Ascending aorta (tissue), 2 donors: Measurements from ENCODE around the gene MEGF11. TPM values are rescaled to one million over a fixed set of nuclear protein-coding genes. Genes with fewer than 3 reads are reported as not detected.

Experiments
- DNase-seq, 2 donors: peaks; one replicate each; pipeline ENCODE4 v3.0.0-alpha.2; 2019; ENCODE audit warnings: low spot score in 2 of 2
- H3K27ac ChIP-seq, 2 donors: fragments of 200-600 bp; sonication (generic); one replicate each; pipeline ENCODE4 v1.5.1; 2016 to 2017; ENCODE audit warnings: mild to moderate bottlenecking in 1 of 2
- H3K27me3 ChIP-seq: fragments of 200-600 bp; sonication (generic); one replicate; pipeline ENCODE4 v1.5.1; 2017
- H3K36me3 ChIP-seq, 2 donors: fragments of 200-600 bp; sonication (generic); one replicate each; pipeline ENCODE4 v1.5.1; 2016
- H3K4me1 ChIP-seq, 2 donors: fragments of 200-600 bp; sonication (generic); one replicate each; pipeline ENCODE4 v1.5.1; 2016 to 2017; ENCODE audit warnings: mild to moderate bottlenecking in 1 of 2
- H3K4me3 ChIP-seq, 2 donors: fragments of 200-600 bp; sonication (generic); one replicate each; pipeline ENCODE4 v1.5.1; 2016 to 2017; ENCODE audit warnings: mild to moderate bottlenecking in 1 of 2
- H3K9me3 ChIP-seq, 2 donors: fragments of 200-600 bp; sonication (generic); one replicate each; pipeline ENCODE4 v1.5.1; 2016
- intact Hi-C: fragments of 100-400 bp; cut with DNase I; formaldehyde crosslinking; loops from one replicate; pipeline ENCODE4 v1.15.1; 2023
- total RNA-seq: library from RNA; depleted of rRNA; stranded (reverse); fragments of >200 nt; gene quantifications from one replicate; pipeline ENCODE4 v1.1.0, GENCODE V29; 2016
- TF ChIP-seq, protein P1 (sequence below), 3 experiments: fragments of 200-600 bp in 2 of 3; fragments of 450-650 bp in 1 of 3; sonication (generic) in 2 of 3; IDR thresholded peaks; one replicate each; pipeline ENCODE4 v1.5.1; 2016 to 2019; ENCODE audit warnings: antibody characterized with exemption in 3 of 3, mild to moderate bottlenecking in 1 of 3, moderate library complexity in 1 of 3

MEGF11 gene
- total RNA-seq, 1 donor from 2014 or later, result not detected

DNA sequence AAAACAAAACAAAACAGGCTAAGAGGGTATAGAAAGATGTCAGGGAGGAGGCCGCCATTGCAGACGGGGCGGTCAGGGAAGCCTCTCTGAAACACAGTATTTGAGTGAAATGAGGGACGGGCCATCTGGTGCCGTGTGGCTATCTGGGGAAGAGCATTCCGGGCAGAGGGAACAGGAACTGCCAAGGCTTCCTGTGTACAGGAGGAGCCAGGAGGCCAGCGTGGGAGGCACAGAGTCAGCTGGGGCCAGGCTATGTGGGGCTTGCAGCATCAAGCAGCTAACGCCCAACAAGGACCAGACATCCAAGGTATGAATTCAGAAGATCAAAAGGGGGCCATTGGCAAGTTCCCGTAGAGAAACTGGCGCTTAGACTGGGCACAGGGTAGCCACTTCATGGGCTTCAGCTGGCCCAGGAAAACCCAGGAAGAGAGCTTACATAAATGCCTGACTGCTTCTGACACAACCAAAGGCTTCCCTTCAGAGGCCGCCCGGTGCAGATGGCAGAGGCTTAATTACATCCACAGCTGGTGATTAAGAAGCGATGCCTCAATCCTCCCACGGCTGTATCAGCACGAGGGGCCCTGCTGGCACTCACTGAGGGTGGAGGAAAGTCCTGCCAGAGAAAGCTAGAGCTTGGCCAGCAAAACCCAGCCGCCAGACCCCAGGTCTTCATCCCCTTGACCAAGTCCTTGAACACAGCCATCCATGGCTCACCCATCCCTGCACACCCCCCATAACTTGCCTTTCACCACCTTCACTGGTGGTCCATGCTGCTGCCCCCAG lies 144.9 kb downstream of the MEGF11 start:
- intact Hi-C loops, result no loop called here
- TF ChIP-seq, protein P1, sequence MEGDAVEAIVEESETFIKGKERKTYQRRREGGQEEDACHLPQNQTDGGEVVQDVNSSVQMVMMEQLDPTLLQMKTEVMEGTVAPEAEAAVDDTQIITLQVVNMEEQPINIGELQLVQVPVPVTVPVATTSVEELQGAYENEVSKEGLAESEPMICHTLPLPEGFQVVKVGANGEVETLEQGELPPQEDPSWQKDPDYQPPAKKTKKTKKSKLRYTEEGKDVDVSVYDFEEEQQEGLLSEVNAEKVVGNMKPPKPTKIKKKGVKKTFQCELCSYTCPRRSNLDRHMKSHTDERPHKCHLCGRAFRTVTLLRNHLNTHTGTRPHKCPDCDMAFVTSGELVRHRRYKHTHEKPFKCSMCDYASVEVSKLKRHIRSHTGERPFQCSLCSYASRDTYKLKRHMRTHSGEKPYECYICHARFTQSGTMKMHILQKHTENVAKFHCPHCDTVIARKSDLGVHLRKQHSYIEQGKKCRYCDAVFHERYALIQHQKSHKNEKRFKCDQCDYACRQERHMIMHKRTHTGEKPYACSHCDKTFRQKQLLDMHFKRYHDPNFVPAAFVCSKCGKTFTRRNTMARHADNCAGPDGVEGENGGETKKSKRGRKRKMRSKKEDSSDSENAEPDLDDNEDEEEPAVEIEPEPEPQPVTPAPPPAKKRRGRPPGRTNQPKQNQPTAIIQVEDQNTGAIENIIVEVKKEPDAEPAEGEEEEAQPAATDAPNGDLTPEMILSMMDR (IDR thresholded peaks at IDR 0.05), result no peak
- no peak overlapping the region for H3K4me3 ChIP-seq
- no peak for DNase-seq
- no peaks in the 10 kb centered on the region for H3K27me3 ChIP-seq
- no peaks in the 10 kb centered on the region for H3K36me3 ChIP-seq
- no peaks in the 10 kb centered on the region for H3K4me1 ChIP-seq
- no peak overlapping the region for H3K27ac ChIP-seq
- H3K9me3 ChIP-seq, result no peaks in the 10 kb centered on the region

DNA sequence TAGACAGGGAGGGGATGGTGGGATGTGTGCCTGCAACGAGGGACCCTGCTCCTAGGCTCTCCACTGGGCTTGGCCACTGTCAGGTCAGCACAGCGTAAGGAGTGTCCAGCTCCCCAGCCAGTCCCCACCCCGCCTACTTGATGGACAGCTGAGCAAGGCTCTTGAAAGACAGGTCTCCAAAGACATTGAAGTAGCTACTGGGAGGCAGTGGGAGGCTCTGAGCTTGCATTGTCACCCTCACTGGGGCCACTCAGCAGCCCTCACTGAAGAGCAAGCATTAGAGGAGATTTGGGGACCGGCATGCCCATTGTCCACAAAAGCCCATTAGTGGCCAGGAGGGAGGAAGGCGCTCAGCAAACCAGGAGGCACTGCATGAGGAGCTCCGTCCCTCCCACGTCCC lies 146.5 kb downstream of the MEGF11 start:
- TF ChIP-seq, protein P1 (IDR thresholded peaks at IDR 0.05), result no peak
- no peak for DNase-seq
- Histone ChIP-seq H3K36me3 (no peaks in the 10 kb centered on the region), H3K4me1 (no peaks in the 10 kb centered on the region), H3K27ac (no peak overlapping the region), H3K4me3 (no peak overlapping the region), H3K27me3 (no peaks in the 10 kb centered on the region), H3K9me3 (no peaks in the 10 kb centered on the region)
- intact Hi-C loops, result no loop called here

DNA sequence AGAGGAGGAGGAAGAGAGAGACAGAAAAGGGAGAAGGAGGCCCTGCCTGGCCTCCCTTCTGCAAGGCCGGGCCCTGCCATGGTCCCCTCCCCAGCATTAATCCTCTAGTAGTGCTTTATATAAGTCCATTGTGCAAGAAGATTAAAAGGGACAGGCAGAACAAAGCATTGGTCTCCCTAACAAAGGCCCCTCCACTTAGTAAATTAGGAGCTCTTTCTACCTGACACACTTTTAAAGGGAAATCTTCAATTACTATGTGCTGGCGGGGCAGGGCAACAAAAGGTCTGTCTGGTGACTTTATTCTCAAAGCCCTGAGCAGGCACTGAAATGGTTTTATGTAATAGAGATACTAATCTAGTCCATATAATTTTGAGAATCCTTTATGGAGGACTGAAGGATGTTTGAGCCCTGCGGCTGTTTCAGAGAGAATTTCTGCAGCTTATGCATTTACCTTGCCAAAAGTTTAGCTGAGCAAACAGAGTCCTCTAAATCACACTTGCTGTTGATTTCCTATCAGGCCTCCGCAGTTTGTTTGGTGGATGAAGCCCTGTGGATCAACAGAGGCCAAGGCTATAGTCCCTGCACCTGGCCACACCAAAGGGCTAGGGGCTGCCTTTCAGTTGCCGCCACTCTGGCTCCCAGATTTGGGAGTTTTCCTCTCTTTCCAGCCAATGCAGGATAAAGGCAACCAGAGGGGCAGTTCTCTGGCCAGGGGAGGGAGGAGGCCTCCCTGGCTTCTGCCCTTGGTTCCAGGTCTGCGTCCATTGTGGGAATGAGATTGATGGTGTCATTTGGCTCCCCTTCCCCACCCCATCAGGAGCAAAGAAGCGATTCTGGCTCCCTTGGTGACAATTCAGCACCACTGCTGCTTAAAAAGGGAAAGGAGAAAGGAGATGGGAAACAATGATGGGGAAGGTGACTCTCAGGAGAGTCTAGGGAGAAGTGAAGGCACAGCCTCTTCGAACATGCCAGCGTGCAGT lies 148.0 kb downstream of the MEGF11 start:
- Histone ChIP-seq H3K27me3 (no peaks in the 10 kb centered on the region), H3K4me1 (no peaks in the 10 kb centered on the region), H3K36me3 (no peaks in the 10 kb centered on the region), H3K27ac (no peak overlapping the region), H3K4me3 (no peak overlapping the region), H3K9me3 (no peaks in the 10 kb centered on the region)
- no peak for DNase-seq
- intact Hi-C loops, result no loop called here
- TF ChIP-seq, protein P1 (IDR thresholded peaks at IDR 0.05), result no peak

DNA sequence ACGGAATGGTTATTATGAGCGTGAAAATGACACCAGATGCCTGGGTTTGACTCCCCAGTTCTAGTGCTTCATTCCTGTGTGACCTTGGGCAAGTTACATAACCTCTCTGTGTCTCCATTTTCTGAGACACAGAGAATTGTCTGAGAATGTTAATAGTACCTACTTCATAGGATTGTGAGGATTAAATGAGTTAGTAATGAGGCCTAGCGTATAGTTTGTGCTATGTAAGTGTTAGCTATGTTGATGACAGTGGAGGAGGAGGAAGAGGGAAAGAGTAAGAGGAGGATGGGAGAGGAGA lies 150.3 kb downstream of the MEGF11 start:
- Histone ChIP-seq H3K9me3 (no peaks in the 10 kb centered on the region), H3K27ac (no peak overlapping the region), H3K27me3 (no peaks in the 10 kb centered on the region), H3K36me3 (no peaks in the 10 kb centered on the region), H3K4me1 (no peaks in the 10 kb centered on the region), H3K4me3 (no peak overlapping the region)
- DNase-seq, result no peak
- intact Hi-C loops, result no loop called here
- TF ChIP-seq, protein P1 (IDR thresholded peaks at IDR 0.05), result no peak

DNA sequence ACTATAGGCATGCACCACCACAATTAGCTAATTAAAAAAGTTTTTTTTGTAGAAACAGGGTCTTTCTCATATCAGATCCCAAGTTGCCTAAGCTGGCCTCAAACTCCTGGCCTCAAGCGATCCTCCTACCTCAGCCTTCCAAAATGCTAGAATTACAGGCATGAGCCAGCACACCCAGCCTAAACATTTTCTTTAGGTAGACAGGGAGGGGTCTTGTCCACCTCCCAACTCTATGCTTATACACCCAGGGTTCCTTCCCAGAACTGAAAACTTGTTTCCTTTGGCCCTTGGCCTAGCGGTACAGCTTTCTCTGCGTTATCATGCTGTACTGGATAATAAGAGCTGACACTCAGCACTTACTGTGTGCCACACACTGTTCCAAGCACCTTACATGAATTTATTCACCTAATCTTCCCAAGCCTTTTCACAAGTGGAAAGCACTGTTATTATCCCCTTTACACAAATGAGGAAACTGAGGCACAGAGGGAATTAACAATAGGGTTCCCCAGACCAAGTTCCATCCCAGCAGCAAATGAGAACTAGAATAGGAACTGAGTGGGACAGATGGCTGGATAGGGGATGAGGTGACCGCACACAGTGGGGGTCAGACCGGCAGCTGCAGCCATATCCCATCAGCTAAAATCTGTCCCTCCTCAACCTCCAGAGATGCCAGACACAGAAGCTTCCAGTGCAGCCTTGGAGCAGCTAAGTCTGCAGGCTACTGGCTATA lies 150.8 kb downstream of the MEGF11 start:
- TF ChIP-seq, protein P1 (IDR thresholded peaks at IDR 0.05), result no peak
- Histone ChIP-seq H3K9me3 (no peaks in the 10 kb centered on the region), H3K27me3 (no peaks in the 10 kb centered on the region), H3K4me1 (no peaks in the 10 kb centered on the region), H3K4me3 (no peak overlapping the region), H3K27ac (no peak overlapping the region), H3K36me3 (no peaks in the 10 kb centered on the region)
- intact Hi-C loops, result no loop called here
- no peak for DNase-seq
